Heart left ventricle (tissue), 16 donors: ENCODE data around the gene STRA6. TPM values are rescaled to one million over a fixed set of nuclear protein-coding genes. Genes with fewer than 3 reads are reported as not detected.

Experiments
- ATAC-seq, 4 donors: fragments of 200-7000 bp; cut with Tn5 transposase; one replicate each; pipeline ENCODE4 v1.9.1; 2020 to 2022; ENCODE audit warnings: moderate library complexity in 4 of 4, mild to moderate bottlenecking in 3 of 4, moderate number of reproducible peaks in 1 of 4
- DNase-seq, 5 donors: peaks; one replicate each; pipeline ENCODE4 v3.0.0-alpha.2; 2020
- H3K27ac ChIP-seq, 12 donors: fragments of 200-600 bp; sonication (generic) in 4 of 12; one replicate each; pipeline versions ENCODE4 v1.5.0 to v1.8.0; 2016 to 2022; ENCODE audit warnings: mild to moderate bottlenecking in 2 of 12
- H3K27me3 ChIP-seq, 9 donors: fragments of 200-600 bp; sonication (generic) in 2 of 9; one replicate each; pipeline versions ENCODE4 v1.5.1 to v1.8.0; 2016 to 2022; ENCODE audit warnings: mild to moderate bottlenecking in 3 of 9
- H3K36me3 ChIP-seq, 9 donors: fragments of 200-600 bp; sonication (generic) in 2 of 9; one replicate each; pipeline versions ENCODE4 v1.5.0 to v1.8.0; 2018 to 2022; ENCODE audit warnings: mild to moderate bottlenecking in 2 of 9
- H3K4me1 ChIP-seq, 12 donors: fragments of 200-600 bp; sonication (generic) in 4 of 12; one replicate each; pipeline versions ENCODE4 v1.5.0 to v1.8.0; 2016 to 2022; ENCODE audit warnings: mild to moderate bottlenecking in 3 of 12
- H3K4me3 ChIP-seq, 12 donors: fragments of 200-600 bp; sonication (generic) in 4 of 12; one replicate each; pipeline versions ENCODE4 v1.5.0 to v1.8.0; 2017 to 2022; ENCODE audit warnings: mild to moderate bottlenecking in 9 of 12, moderate library complexity in 4 of 12
- H3K9me3 ChIP-seq, 12 donors: fragments of 200-600 bp; sonication (generic) in 4 of 12; one replicate each; pipeline versions ENCODE4 v1.5.0 to v1.8.0; 2016 to 2022; ENCODE audit warnings: mild to moderate bottlenecking in 1 of 12
- POLR2A ChIP-seq, 2 donors: fragments of 450-650 bp; IDR thresholded peaks; one replicate each; pipeline ENCODE4 v1.6.1; 2017; ENCODE audit warnings: antibody characterized with exemption in 2 of 2, mild to moderate bottlenecking in 2 of 2, moderate library complexity in 2 of 2
- WGBS, 4 donors: extraction: QIAGEN DNeasy Blood & Tissue Kit in 2 of 4; methylation state at CpG; one replicate each; pipeline versions ENCODE4 v1.1.5 to v1.1.7; 2013 to 2018; 5-methylcytosine and 5-hydroxymethylcytosine counted together
- intact Hi-C, 10 donors: fragments of 100-400 bp; cut with DNase I; formaldehyde crosslinking; loops; one replicate each; pipeline versions ENCODE4 v1.11.1 to v1.14.2; 2022
- polyA plus RNA-seq, 2 donors: library from polyadenylated mRNA; stranded (reverse); fragments of 200-250 nt; gene quantifications; one replicate each; pipeline ENCODE4 v1.2.3, GENCODE V29; 2013
- total RNA-seq, 9 donors: library from RNA; depleted of rRNA in 2 of 9; stranded (reverse); fragments of >200 nt in 2 of 9; fragmentation: NEBNext Ultra II Directional in 3 of 9; extraction: Animal tissue kit (Norgen Biotek cat#: 25700) in 3 of 9; gene quantifications; one replicate each; pipeline versions ENCODE4 v1.1.0 to v1.2.4, GENCODE V29; 2016 to 2023
- TF ChIP-seq, protein P1 (sequence below), 12 donors: fragments of 200-600 bp; sonication (generic) in 4 of 12; IDR thresholded peaks; one replicate each; pipeline versions ENCODE4 v1.5.0 to v1.8.0; 2018 to 2022; ENCODE audit warnings: antibody characterized with exemption in 12 of 12, mild to moderate bottlenecking in 5 of 12
- donor health status: ischemic (EF 13 %, LVEDD 7.1; RV severe dilation, severe dysfunction).
- donor health status: healthy with polysubstance abuse.
- donor health status: DM: no; HTN: yes; CAD: no.
- donor health status: DM: no; HTN: no; CAD: no.
- donor health status: ischemic (EF 25% LVEDD 6.9; RV normal size, moderate dysfunction).
- donor health status: ischemic (EF 25% LVEDD 5.7; RV mildly dilated, moderate dysfunction).
- donor health status: healthy.
- donor health status: DM: yes; HTN: yes; CAD: no.
- donor health status: ischemic (EF 35%, LVEDD 5.7; RV mildly dilated, moderate dysfunction).
- donor health status: nonischemic (EF 11% LVEDD 7.7; RV severe dilation, severe dysfunction).
- donor health status: DM: yes; HTN: yes; CAD: no.
- donor health status: PGD.
- donor health status: ischemic (EF 29% LVEDD 5.4; RV normal size, mild dysfunction).
- donor health status: nonischemic (EF 23%, LVEDD 6.1; RV moderate dilation, normal function).

Gene STRA6
- total and polyA plus RNA-seq, 11 donors, result 0.08 to 0.24 (median 0.14) TPM; not detected in 8

DNA sequence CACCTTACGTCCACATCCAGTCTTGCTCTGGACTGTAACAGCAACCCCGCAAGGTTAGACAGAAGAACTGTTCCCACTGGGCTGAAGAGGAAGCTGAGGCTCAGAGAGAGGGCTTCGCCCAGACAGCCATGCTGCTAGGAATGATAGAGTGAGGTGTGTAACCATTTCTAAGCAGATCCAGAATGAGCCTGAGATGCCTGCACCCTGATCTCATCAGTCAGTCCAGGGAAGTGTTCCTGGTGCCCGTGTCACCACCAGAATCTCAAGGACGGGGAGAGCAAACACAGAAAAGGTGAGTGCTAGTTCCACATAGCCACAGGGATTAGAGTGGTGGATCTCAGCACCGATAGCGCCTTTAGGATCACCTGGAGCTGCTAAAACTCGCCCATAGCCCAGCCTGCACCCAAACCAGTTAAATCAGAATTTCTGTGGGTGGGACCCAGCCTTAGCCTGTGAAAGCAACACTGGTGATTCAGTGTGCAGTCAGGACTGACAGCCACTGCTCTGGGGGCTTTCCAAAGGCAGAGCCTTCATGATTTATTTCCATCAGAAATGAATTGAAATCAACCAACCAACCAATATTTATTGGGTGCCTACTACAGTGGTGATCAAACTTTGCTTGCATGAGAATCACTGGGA lies 16.8 kb downstream of the STRA6 start:
- no peak for ATAC-seq
- Histone ChIP-seq H3K4me1 (peaks cover 0 to 4% (median 1%) of the 10 kb centered on the region in 12 donors), H3K4me3 (no peak overlapping the region), H3K27me3 (no peaks in the 10 kb centered on the region), H3K36me3 (no peaks in the 10 kb centered on the region), H3K27ac (no peak overlapping the region), H3K9me3 (no peaks in the 10 kb centered on the region)
- intact Hi-C loops, result no loop called here
- TF ChIP-seq, protein P1, sequence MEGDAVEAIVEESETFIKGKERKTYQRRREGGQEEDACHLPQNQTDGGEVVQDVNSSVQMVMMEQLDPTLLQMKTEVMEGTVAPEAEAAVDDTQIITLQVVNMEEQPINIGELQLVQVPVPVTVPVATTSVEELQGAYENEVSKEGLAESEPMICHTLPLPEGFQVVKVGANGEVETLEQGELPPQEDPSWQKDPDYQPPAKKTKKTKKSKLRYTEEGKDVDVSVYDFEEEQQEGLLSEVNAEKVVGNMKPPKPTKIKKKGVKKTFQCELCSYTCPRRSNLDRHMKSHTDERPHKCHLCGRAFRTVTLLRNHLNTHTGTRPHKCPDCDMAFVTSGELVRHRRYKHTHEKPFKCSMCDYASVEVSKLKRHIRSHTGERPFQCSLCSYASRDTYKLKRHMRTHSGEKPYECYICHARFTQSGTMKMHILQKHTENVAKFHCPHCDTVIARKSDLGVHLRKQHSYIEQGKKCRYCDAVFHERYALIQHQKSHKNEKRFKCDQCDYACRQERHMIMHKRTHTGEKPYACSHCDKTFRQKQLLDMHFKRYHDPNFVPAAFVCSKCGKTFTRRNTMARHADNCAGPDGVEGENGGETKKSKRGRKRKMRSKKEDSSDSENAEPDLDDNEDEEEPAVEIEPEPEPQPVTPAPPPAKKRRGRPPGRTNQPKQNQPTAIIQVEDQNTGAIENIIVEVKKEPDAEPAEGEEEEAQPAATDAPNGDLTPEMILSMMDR (IDR thresholded peaks at IDR 0.05), result no peak
- DNase-seq, result no peak
- 76 to 81% (median 80%) methylated on average over 7 to 8 of the region's 8 CpGs for WGBS, 4 donors

DNA sequence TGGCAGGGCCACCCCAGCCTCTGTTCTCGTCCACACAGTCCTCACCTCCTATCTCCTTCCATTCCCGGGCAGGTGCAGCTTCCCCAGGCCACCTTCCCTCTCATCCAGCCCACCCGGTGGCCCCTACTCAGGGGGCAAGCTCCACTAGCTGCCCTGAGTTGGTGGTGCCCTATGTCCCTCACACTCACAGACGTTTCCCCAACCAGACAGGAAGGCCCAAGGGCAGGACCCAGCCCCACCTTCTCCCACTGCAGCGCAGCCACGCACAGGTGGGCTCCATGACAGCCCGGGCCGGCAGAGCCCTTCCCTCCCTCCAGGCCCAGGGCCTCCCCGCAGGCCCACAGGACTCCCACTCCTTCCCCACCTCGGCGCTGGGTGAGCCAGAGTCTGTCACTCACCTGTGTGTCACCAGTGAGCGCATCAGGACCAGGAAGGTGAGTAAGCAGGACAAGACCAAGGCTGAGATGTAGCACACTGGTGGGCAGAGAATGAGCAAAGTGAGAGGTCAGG lies 17.9 kb downstream of the STRA6 start:
- DNase-seq (peak in 3 of 5 donors; percentile 12 to 55 (median 23)), ATAC-seq (no peak)
- H3K4me1 ChIP-seq, result peaks cover 0 to 16% (median 12%) of the 10 kb centered on the region in 12 donors
- 82 to 95% (median 89%) methylated on average over 12 of the region's 12 CpGs for WGBS, 4 donors
- no peaks in the 10 kb centered on the region for H3K9me3 ChIP-seq
- H3K4me3 ChIP-seq, result no peak overlapping the region
- no peak for TF ChIP-seq POLR2A (IDR thresholded peaks at IDR 0.05)
- TF ChIP-seq, protein P1 (IDR thresholded peaks at IDR 0.05), result no peak
- H3K27ac ChIP-seq, result no peak overlapping the region
- no peaks in the 10 kb centered on the region for H3K27me3 ChIP-seq
- intact Hi-C loops, result loop anchor here in 1 of 10 donors (5.0 kb wide), 1 partner anchor 43 kb away; no protein-coding TSS in a partner anchor
- H3K36me3 ChIP-seq, result no peaks in the 10 kb centered on the region

DNA sequence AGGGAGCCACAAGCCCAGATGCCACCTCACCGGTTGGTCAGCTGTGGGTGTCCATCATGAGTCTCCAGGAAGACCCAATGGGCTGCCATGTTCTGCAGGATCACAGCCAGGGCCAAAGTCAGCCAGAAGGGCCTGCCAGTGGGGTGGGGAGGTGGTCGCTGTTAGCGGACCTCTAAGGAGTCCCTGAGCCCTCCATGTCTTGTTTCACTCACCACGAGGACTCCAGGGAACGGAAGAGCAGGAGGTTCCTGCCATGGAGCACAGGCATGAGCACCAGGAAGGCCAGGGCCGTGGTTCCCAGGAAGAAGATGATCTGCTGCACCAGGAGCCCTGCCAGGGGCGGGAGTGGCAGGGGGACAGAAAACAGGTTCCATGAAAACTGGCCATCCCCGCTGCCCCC lies 20.5 kb downstream of the STRA6 start:
- Histone ChIP-seq H3K36me3 (no peaks in the 10 kb centered on the region), H3K27ac (no peak overlapping the region), H3K4me1 (peaks cover 0 to 37% (median 30%) of the 10 kb centered on the region in 12 donors), H3K4me3 (no peak overlapping the region), H3K9me3 (no peaks in the 10 kb centered on the region), H3K27me3 (no peaks in the 10 kb centered on the region)
- peak in 3 of 5 donors; percentile 11 to 33 (median 11) for DNase-seq
- WGBS, 4 donors, result 91 to 97% (median 92%) methylated on average over 8 of the region's 8 CpGs
- no peak for TF ChIP-seq POLR2A (IDR thresholded peaks at IDR 0.05)
- TF ChIP-seq, protein P1 (IDR thresholded peaks at IDR 0.05), result no peak
- intact Hi-C loops, result loop anchor here in 1 of 10 donors (5.0 kb wide), 1 partner anchor 45 kb away; no protein-coding TSS in a partner anchor
- no peak for ATAC-seq

DNA sequence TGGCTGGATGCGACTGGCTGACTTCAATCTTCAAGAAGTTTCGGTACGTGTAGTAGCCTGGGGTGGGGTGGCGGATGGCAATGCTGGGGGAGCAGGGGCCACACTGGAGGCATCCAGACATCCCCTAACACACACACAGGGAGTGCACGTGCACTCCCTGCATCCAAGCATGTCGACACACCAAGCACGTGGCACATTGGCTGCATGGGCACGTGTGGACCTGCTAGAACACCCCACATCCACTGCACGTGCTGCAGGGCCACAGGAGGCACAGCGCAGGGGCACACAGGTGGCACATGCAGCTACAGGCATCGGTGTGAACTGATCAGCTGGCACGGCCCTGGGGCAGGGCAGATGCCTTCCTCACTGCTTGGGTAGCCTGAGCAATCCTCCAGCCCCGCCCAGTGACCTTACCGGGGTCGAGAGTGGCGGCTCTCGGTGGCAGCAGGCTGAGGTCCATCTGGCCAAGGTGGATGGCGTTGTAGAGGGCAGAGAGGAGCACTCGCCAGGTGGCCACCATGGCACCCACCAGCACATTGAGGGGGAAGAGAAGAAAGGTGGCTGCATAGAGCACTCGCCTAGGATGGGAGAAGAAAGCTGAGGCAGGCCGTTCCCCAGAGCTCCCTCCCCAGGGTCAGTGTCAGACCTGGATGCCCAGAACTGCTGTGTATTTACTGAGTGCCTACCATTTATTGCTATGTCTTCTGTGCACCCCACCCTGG lies 21.5 kb downstream of the STRA6 start:
- peaks cover 0 to 47% (median 36%) of the 10 kb centered on the region in 12 donors for H3K4me1 ChIP-seq

More for the DNA sequence above, 21.5 kb downstream of the STRA6 start:
- Histone ChIP-seq H3K4me3 (no peak overlapping the region), H3K27me3 (no peaks in the 10 kb centered on the region), H3K9me3 (no peaks in the 10 kb centered on the region), H3K36me3 (no peaks in the 10 kb centered on the region), H3K27ac (peak overlapping the region in 10 of 12 donors; percentile 12 to 88 (median 64))
- TF ChIP-seq POLR2A (IDR thresholded peaks at IDR 0.05), result no peak
- TF ChIP-seq, protein P1 (IDR thresholded peaks at IDR 0.05), result no peak
- intact Hi-C loops, result loop anchor here in 3 of 10 donors (1.0 to 5.0 kb wide), 4 partner anchors 45 to 136 kb away; no protein-coding TSS in a partner anchor
- ATAC-seq (no peak), DNase-seq (peak in 2 of 5 donors; percentile 36 to 37)
- WGBS, 4 donors, result 80 to 88% (median 83%) methylated on average over 15 to 21 of the region's 21 CpGs
